Nasal cavity respiratory epithelium epithelial cell of viscerocranial mucosa (primary cell): Measurements from ENCODE around the gene CXADR. TPM values are rescaled to one million over a fixed set of nuclear protein-coding genes. Genes with fewer than 3 reads are reported as not detected.

ENCODE experiments used
- total RNA-seq: library from RNA; depleted of rRNA; stranded (reverse); fragments of >200 nt; gene quantifications from 2 replicates; pipeline ENCODE4 v1.2.3, GENCODE V29; 2014

CXADR gene
- total RNA-seq: 56.7 and 72.5 TPM in 2 replicates

GRCh38 chr21:17512253-17513213 is at the start of gene CXADR:
Gene CXADR, plus strand, starts transcription at chr21:17513043. Its CDS starts 87 bp downstream, at chr21:17513130.

GRCh38 chr21:17612565-17613241 is 99.9 kb downstream of the CXADR start, which contains the start of gene BTG3:
Gene BTG3, minus strand, starts transcription at chr21:17612901. Its CDS starts 3,757 bp downstream, at chr21:17609144.

Other genes with a start within 250 kb of the CXADR start
- gene BTG3, start 99.9 kb downstream of the CXADR start, total RNA-seq: 44.8 and 59.5 TPM in 2 replicates